Ascending aorta (tissue), 2 donors: Measurements from ENCODE around the gene TBPL1. TPM values are rescaled to one million over a fixed set of nuclear protein-coding genes. Genes with fewer than 3 reads are reported as not detected.
"Not testable (repeated sequence)": the region's sequence is repeated elsewhere in the genome, so short reads cannot be mapped to it uniquely, and the experiment has no call there.

Experiments used
- DNase-seq, 2 donors: peaks; one replicate each; pipeline ENCODE4 v3.0.0-alpha.2; 2019; ENCODE audit warnings: low spot score in 2 of 2
- H3K27ac ChIP-seq, 2 donors: fragments of 200-600 bp; sonication (generic); one replicate each; pipeline ENCODE4 v1.5.1; 2016 to 2017; ENCODE audit warnings: mild to moderate bottlenecking in 1 of 2
- H3K27me3 ChIP-seq: fragments of 200-600 bp; sonication (generic); one replicate; pipeline ENCODE4 v1.5.1; 2017
- H3K36me3 ChIP-seq, 2 donors: fragments of 200-600 bp; sonication (generic); one replicate each; pipeline ENCODE4 v1.5.1; 2016
- H3K4me1 ChIP-seq, 2 donors: fragments of 200-600 bp; sonication (generic); one replicate each; pipeline ENCODE4 v1.5.1; 2016 to 2017; ENCODE audit warnings: mild to moderate bottlenecking in 1 of 2
- H3K4me3 ChIP-seq, 2 donors: fragments of 200-600 bp; sonication (generic); one replicate each; pipeline ENCODE4 v1.5.1; 2016 to 2017; ENCODE audit warnings: mild to moderate bottlenecking in 1 of 2
- H3K9me3 ChIP-seq, 2 donors: fragments of 200-600 bp; sonication (generic); one replicate each; pipeline ENCODE4 v1.5.1; 2016
- intact Hi-C: fragments of 100-400 bp; cut with DNase I; formaldehyde crosslinking; loops from one replicate; pipeline ENCODE4 v1.15.1; 2023
- total RNA-seq: library from RNA; depleted of rRNA; stranded (reverse); fragments of >200 nt; gene quantifications from one replicate; pipeline ENCODE4 v1.1.0, GENCODE V29; 2016
- TF ChIP-seq, protein P1 (sequence below), 3 experiments: fragments of 200-600 bp in 2 of 3; fragments of 450-650 bp in 1 of 3; sonication (generic) in 2 of 3; IDR thresholded peaks; one replicate each; pipeline ENCODE4 v1.5.1; 2016 to 2019; ENCODE audit warnings: antibody characterized with exemption in 3 of 3, mild to moderate bottlenecking in 1 of 3, moderate library complexity in 1 of 3

Gene TBPL1
- total RNA-seq, 1 donor from 2014 or later = 23.1 TPM

DNA sequence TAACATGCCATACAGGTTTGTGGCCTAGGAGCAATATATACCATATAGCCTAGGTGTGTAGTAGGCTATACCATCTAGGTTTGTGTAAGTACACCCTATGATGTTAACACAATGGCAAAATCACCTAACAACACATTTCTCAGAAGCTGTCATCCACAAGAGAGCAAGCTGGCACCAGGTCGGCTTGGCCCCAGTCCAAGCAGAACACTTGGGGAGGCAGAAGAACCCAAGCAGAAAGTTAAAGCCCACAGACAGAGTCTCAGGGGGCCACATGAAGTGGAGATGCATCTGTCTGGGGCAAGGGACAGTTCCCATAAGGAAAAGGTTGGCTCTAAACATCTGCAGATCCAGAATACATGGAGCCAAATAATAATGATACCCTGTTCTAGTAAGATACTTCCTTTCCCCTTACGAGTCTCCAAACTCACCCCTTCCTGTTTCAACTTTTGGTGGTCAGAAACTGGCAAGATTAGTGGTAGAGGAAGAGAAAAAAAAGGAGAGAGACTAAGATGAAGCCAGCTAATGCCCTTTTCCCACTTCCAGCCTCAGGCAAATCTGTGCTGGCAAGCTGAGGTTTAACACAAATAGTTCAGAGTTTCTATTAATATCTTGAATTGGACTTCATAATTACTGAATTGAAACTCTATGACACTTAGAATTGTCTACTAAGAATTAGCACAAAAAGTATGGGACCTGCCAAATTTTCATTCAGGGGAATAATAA is 34.7 kb upstream of the TBPL1 start:
- Histone ChIP-seq H3K4me3 (no peak overlapping the region), H3K27ac (no peak overlapping the region), H3K9me3 (no peaks in the 10 kb centered on the region), H3K4me1 (no peaks in the 10 kb centered on the region), H3K36me3 (no peaks in the 10 kb centered on the region), H3K27me3 (no peaks in the 10 kb centered on the region)
- intact Hi-C loops = no loop called here
- TF ChIP-seq, protein P1, sequence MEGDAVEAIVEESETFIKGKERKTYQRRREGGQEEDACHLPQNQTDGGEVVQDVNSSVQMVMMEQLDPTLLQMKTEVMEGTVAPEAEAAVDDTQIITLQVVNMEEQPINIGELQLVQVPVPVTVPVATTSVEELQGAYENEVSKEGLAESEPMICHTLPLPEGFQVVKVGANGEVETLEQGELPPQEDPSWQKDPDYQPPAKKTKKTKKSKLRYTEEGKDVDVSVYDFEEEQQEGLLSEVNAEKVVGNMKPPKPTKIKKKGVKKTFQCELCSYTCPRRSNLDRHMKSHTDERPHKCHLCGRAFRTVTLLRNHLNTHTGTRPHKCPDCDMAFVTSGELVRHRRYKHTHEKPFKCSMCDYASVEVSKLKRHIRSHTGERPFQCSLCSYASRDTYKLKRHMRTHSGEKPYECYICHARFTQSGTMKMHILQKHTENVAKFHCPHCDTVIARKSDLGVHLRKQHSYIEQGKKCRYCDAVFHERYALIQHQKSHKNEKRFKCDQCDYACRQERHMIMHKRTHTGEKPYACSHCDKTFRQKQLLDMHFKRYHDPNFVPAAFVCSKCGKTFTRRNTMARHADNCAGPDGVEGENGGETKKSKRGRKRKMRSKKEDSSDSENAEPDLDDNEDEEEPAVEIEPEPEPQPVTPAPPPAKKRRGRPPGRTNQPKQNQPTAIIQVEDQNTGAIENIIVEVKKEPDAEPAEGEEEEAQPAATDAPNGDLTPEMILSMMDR (IDR thresholded peaks at IDR 0.05) = no peak
- DNase-seq = no peak

DNA sequence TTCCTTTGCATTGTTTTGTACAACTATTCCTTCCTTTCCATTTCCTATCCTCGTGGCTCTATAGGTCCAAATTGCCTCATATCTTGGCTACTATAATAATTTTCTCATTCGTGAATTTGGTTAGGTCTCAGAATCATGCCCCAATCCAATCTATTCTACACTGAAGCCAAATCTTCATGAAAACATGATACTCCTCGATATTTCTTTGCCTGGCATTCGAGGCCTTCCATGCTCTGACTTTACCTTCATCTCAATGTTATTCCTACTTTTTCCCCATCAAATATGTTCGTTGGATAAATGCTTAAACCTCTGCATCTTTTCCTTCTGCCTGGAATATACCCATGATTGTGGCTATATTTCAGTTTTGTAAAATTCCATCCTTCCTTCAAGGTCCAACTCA is 33.7 kb upstream of the TBPL1 start:
- Histone ChIP-seq H3K4me3 (no peak overlapping the region), H3K27me3 (no peaks in the 10 kb centered on the region), H3K36me3 (no peaks in the 10 kb centered on the region), H3K4me1 (no peaks in the 10 kb centered on the region), H3K9me3 (no peaks in the 10 kb centered on the region), H3K27ac (no peak overlapping the region)
- intact Hi-C loops = no loop called here
- no peak for DNase-seq
- TF ChIP-seq, protein P1 (IDR thresholded peaks at IDR 0.05) = no peak

DNA sequence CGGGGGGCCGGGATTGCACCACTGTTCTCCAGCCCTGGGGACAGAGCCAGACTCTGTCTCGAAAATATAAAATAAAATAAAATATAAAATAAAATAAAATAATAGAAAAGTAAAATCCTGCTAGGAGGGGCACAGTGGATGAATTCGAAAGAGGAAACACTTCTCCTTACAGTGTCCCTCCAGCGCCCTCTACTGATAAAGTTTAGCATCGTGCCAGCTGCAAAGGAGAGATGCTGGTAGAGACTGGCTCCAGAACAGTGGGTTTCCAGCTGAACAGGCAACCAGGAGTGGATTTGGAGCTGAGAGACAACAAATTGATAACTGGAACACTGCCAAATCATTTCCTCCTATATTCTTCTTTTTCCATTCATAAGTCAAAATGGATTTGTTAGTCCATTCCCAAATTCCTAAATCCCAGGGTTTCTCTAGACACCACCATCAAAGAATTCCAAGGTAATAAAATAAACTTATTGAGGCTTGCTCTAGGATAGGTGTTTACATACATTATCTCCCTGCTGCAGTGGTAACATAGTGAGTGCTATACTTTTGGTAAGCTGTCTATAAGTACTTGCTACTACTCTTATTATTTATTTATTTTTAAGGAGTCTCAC is 31.7 kb upstream of the TBPL1 start:
- peak overlapping the region in 1 of 2 donors; percentile 13 for H3K4me3 ChIP-seq
- no peak overlapping the region for H3K27ac ChIP-seq
- DNase-seq = peak; percentile 43 to 90
- H3K9me3 ChIP-seq = no peaks in the 10 kb centered on the region
- no peaks in the 10 kb centered on the region for H3K4me1 ChIP-seq
- TF ChIP-seq, protein P1 (IDR thresholded peaks at IDR 0.05) = peak; percentile 50 to 90 (median 85)
- H3K36me3 ChIP-seq = no peaks in the 10 kb centered on the region
- H3K27me3 ChIP-seq = no peaks in the 10 kb centered on the region
- intact Hi-C loops = loop anchor here (1.0 kb wide), 1 partner anchor 352 kb away; no protein-coding TSS in a partner anchor

DNA sequence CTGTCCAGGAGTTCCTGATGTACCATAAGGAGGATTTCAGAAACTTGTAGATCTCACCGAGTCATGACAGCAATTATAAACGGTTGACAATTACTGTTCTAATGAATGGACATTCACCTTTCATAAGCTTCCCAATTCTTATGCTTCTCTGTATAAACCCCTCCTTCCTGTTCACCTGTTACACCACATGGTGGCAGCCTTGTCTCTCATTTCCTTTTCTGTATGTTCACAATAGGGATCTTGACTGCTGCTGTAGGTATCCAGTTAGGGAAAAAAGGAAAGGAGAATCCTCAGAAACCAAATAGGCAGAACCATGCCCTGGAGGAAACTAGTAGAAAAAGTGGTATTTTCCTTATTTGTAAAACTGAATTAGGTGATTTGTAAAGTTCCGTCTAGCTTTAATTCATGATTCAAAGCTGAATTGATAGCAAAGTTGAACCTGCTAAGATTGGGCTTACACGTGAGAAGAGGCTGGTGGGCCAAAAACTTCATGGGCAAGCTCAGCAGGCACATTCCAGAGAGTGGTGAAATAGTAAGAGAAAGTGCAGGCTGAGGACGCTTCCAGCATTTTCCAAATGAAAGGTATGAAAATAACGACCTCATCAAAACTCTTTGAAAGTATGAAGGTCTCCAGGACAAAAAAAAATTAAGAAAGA is 29.0 kb upstream of the TBPL1 start:
- Histone ChIP-seq H3K27me3 (no peaks in the 10 kb centered on the region), H3K27ac (no peak overlapping the region), H3K4me3 (no peak overlapping the region), H3K9me3 (no peaks in the 10 kb centered on the region), H3K36me3 (no peaks in the 10 kb centered on the region), H3K4me1 (no peaks in the 10 kb centered on the region)
- DNase-seq = peak in 1 of 2 donors; percentile 81
- TF ChIP-seq, protein P1 (IDR thresholded peaks at IDR 0.05) = peak; percentile 83 to 84 (median 84)
- intact Hi-C loops = loop anchor here (1.0 to 2.0 kb wide), 4 partner anchors 29 to 173 kb away; partner anchors contain the start of gene TBPL1

DNA sequence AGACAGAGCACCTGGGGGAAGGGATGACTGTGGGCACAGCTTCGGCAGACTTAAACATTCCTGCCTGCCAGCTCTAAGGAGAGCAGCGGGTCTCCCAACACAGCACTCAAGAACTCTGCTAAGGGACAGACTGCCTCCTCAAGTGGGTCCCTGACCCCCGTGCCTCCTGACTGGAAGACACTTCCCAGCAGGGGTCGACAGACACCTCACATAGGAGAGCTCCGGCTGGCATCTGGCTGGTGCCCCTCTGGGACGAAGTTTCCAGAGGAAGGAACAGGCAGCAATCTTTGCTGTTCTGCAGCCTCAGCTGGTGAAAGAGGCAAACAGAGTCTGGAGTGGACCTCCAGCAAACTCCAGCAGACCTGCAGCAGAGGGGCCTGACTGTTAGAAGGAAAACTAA is 21.8 kb upstream of the TBPL1 start:
- intact Hi-C loops, H3K4me3 ChIP-seq, H3K9me3 ChIP-seq, H3K36me3 ChIP-seq, H3K4me1 ChIP-seq, H3K27me3 ChIP-seq, H3K27ac ChIP-seq, DNase-seq: not testable (repeated sequence)

DNA sequence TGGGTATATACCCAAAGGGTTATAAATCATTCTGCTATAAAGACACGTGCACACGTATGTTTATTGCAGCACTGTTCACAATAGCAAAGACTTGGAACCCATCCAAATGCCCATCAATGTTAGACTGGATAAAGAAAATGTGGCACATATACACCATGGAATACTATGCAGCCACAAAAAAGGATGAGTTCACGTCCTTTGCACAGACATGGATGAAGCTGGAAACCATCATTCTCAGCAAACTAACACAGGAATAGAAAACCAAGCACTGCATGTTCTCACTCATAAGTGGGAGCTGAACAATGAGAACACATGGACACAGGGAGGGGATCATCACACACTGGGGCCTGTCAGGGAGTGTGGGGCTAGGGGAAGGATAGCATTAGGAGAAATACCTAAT is 16.7 kb upstream of the TBPL1 start:
- H3K9me3 ChIP-seq, H3K36me3 ChIP-seq, H3K27me3 ChIP-seq, intact Hi-C loops, H3K4me3 ChIP-seq, DNase-seq, H3K4me1 ChIP-seq, H3K27ac ChIP-seq: not testable (repeated sequence)
